SK-N-SH treated with all-trans-retinoic acid at 6 μM for 48 hours (cell line): ENCODE measurements around the gene MAP4K4.

ENCODE experiments used
- ATAC-seq: fragments of 200-7000 bp; cut with Tn5 transposase; 3 replicates; pipeline ENCODE4 v1.9.1; 2020; ENCODE audit warnings: mild to moderate bottlenecking, moderate library complexity
- BACH2 ChIP-seq: fragments of 250-450 bp; sonication (Bioruptor Pico); IDR thresholded peaks from 2 replicates; pipeline ENCODE4 v1.9.0; 2021; ENCODE audit warnings: mild to moderate bottlenecking, borderline replicate concordance
- CSDC2 ChIP-seq: fragments of 250-450 bp; sonication (Bioruptor Pico); IDR thresholded peaks from 2 replicates; pipeline ENCODE4 v1.5.0; 2020; ENCODE audit warnings: mild to moderate bottlenecking, moderate library complexity
- ESRRG ChIP-seq: fragments of 250-450 bp; sonication (Bioruptor Pico); IDR thresholded peaks from 2 replicates; pipeline ENCODE4 v1.6.1; 2021; ENCODE audit warnings: mild to moderate bottlenecking
- GLIS3 ChIP-seq: fragments of 250-450 bp; sonication (Bioruptor Pico); IDR thresholded peaks from 2 replicates; pipeline ENCODE4 v1.5.0; 2020; ENCODE audit warnings: mild to moderate bottlenecking, moderate library complexity
- ISL1 ChIP-seq: fragments of 250-450 bp; sonication (Bioruptor Pico); IDR thresholded peaks from 2 replicates; pipeline ENCODE4 v2.1.2; 2022; ENCODE audit warnings: mild to moderate bottlenecking, moderate library complexity
- OSR1 ChIP-seq: fragments of 250-450 bp; sonication (Bioruptor Pico); IDR thresholded peaks from 2 replicates; pipeline ENCODE4 v1.8.0; 2022; ENCODE audit warnings: moderate library complexity, mild to moderate bottlenecking, inconsistent platforms
- RARB ChIP-seq: fragments of 250-450 bp; sonication (Bioruptor Pico); IDR thresholded peaks from 2 replicates; pipeline ENCODE4 v1.8.0; 2021; ENCODE audit warnings: mild to moderate bottlenecking, moderate library complexity
- SNAI2 ChIP-seq: fragments of 250-450 bp; sonication (Bioruptor Pico); IDR thresholded peaks from 2 replicates; pipeline ENCODE4 v1.5.0; 2020; ENCODE audit warnings: mild to moderate bottlenecking, moderate library complexity
- TOX ChIP-seq: fragments of 250-450 bp; sonication (Bioruptor Pico); IDR thresholded peaks from 2 replicates; pipeline ENCODE4 v1.8.0; 2021; ENCODE audit warnings: mild to moderate bottlenecking, moderate library complexity, borderline replicate concordance
- ZC3H10 ChIP-seq: fragments of 250-450 bp; sonication (Bioruptor Pico); IDR thresholded peaks from 2 replicates; pipeline ENCODE4 v1.5.1; 2021; ENCODE audit warnings: mild to moderate bottlenecking, moderate library complexity
- ZFP30 ChIP-seq: fragments of 450-650 bp; formaldehyde crosslinking; IDR thresholded peaks from 2 replicates; pipeline ENCODE4 v1.5.0; 2022; ENCODE audit warnings: mild to moderate bottlenecking, moderate library complexity
- ZNF565 ChIP-seq: fragments of 450-650 bp; formaldehyde crosslinking; conservative IDR thresholded peaks from 2 replicates; pipeline ENCODE4 v1.5.0; 2020; ENCODE audit warnings: low read depth, mild to moderate bottlenecking, moderate library complexity
- ZNF8 ChIP-seq: fragments of 450-650 bp; formaldehyde crosslinking; IDR thresholded peaks from 2 replicates; pipeline ENCODE4 v1.5.0; 2020; ENCODE audit warnings: mild to moderate bottlenecking, moderate library complexity
- TF ChIP-seq, protein P1 (sequence below): fragments of 250-450 bp; sonication (Bioruptor Pico); IDR thresholded peaks from 2 replicates; pipeline ENCODE4 v1.8.0; 2020; ENCODE audit warnings: mild to moderate bottlenecking, moderate library complexity, borderline replicate concordance
- TF ChIP-seq, protein P2 (sequence below): fragments of 250-450 bp; sonication (Bioruptor Pico); IDR thresholded peaks from 2 replicates; pipeline ENCODE4 v1.8.0; 2021; ENCODE audit warnings: low read depth, mild to moderate bottlenecking, moderate library complexity, borderline replicate concordance
- TF ChIP-seq, protein P3 (sequence below): fragments of 250-450 bp; sonication (Bioruptor Pico); IDR thresholded peaks from 2 replicates; pipeline ENCODE4 v1.5.0; 2020; ENCODE audit warnings: mild to moderate bottlenecking, moderate library complexity
- TF ChIP-seq, protein P4 (sequence below): fragments of 250-450 bp; sonication (Bioruptor Pico); IDR thresholded peaks from 2 replicates; pipeline ENCODE4 v1.5.1; 2021; ENCODE audit warnings: mild to moderate bottlenecking, moderate library complexity

MAP4K4 gene

DNA sequence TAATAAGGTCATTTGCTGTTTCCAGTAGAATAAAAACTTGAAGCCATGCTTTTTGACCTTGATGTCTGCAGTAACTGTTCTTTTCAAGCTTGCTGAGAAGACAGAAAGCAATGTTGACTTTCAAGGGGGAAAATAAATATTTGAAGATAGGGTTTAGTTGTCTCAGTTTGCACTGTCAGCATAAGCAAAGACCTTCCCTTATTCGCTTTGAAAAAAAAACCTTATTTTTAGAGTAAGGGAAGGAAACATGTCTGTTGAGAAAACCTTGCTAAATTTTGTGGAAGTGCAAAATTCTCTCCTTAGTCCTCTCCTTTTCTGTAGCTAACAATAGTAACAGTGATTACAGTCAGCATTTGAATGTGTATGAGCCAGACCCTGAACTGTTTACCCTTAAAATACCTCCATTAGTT, 43.1 kb downstream of the MAP4K4 start:
- no peak for ATAC-seq
- TF ChIP-seq ZFP30 (no peak), ISL1 (CRISPR knock-in tag) (no peak), CSDC2 (CRISPR knock-in tag) (no peak), ESRRG (no peak), OSR1 (no peak), ZNF8 (CRISPR knock-in tag) (no peak), GLIS3 (no peak), TOX (CRISPR knock-in tag) (no peak), SNAI2 (CRISPR knock-in tag) (no peak), ZC3H10 (CRISPR knock-in tag) (no peak), BACH2 (CRISPR knock-in tag) (no peak), RARB (CRISPR knock-in tag) (no peak)
- TF ChIP-seq, protein P1, sequence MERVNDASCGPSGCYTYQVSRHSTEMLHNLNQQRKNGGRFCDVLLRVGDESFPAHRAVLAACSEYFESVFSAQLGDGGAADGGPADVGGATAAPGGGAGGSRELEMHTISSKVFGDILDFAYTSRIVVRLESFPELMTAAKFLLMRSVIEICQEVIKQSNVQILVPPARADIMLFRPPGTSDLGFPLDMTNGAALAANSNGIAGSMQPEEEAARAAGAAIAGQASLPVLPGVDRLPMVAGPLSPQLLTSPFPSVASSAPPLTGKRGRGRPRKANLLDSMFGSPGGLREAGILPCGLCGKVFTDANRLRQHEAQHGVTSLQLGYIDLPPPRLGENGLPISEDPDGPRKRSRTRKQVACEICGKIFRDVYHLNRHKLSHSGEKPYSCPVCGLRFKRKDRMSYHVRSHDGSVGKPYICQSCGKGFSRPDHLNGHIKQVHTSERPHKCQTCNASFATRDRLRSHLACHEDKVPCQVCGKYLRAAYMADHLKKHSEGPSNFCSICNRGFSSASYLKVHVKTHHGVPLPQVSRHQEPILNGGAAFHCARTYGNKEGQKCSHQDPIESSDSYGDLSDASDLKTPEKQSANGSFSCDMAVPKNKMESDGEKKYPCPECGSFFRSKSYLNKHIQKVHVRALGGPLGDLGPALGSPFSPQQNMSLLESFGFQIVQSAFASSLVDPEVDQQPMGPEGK (CRISPR knock-in tag), result no peak
- TF ChIP-seq, protein P2, sequence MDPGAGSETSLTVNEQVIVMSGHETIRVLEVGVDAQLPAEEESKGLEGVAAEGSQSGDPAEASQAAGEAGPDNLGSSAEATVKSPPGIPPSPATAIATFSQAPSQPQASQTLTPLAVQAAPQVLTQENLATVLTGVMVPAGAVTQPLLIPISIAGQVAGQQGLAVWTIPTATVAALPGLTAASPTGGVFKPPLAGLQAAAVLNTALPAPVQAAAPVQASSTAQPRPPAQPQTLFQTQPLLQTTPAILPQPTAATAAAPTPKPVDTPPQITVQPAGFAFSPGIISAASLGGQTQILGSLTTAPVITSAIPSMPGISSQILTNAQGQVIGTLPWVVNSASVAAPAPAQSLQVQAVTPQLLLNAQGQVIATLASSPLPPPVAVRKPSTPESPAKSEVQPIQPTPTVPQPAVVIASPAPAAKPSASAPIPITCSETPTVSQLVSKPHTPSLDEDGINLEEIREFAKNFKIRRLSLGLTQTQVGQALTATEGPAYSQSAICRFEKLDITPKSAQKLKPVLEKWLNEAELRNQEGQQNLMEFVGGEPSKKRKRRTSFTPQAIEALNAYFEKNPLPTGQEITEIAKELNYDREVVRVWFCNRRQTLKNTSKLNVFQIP (CRISPR knock-in tag), result no peak
- TF ChIP-seq, protein P3, sequence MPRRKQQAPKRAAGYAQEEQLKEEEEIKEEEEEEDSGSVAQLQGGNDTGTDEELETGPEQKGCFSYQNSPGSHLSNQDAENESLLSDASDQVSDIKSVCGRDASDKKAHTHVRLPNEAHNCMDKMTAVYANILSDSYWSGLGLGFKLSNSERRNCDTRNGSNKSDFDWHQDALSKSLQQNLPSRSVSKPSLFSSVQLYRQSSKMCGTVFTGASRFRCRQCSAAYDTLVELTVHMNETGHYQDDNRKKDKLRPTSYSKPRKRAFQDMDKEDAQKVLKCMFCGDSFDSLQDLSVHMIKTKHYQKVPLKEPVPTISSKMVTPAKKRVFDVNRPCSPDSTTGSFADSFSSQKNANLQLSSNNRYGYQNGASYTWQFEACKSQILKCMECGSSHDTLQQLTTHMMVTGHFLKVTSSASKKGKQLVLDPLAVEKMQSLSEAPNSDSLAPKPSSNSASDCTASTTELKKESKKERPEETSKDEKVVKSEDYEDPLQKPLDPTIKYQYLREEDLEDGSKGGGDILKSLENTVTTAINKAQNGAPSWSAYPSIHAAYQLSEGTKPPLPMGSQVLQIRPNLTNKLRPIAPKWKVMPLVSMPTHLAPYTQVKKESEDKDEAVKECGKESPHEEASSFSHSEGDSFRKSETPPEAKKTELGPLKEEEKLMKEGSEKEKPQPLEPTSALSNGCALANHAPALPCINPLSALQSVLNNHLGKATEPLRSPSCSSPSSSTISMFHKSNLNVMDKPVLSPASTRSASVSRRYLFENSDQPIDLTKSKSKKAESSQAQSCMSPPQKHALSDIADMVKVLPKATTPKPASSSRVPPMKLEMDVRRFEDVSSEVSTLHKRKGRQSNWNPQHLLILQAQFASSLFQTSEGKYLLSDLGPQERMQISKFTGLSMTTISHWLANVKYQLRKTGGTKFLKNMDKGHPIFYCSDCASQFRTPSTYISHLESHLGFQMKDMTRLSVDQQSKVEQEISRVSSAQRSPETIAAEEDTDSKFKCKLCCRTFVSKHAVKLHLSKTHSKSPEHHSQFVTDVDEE, result no peak
- TF ChIP-seq, protein P4, sequence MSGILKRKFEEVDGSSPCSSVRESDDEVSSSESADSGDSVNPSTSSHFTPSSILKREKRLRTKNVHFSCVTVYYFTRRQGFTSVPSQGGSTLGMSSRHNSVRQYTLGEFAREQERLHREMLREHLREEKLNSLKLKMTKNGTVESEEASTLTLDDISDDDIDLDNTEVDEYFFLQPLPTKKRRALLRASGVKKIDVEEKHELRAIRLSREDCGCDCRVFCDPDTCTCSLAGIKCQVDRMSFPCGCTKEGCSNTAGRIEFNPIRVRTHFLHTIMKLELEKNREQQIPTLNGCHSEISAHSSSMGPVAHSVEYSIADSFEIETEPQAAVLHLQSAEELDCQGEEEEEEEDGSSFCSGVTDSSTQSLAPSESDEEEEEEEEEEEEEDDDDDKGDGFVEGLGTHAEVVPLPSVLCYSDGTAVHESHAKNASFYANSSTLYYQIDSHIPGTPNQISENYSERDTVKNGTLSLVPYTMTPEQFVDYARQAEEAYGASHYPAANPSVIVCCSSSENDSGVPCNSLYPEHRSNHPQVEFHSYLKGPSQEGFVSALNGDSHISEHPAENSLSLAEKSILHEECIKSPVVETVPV, result no peak

DNA sequence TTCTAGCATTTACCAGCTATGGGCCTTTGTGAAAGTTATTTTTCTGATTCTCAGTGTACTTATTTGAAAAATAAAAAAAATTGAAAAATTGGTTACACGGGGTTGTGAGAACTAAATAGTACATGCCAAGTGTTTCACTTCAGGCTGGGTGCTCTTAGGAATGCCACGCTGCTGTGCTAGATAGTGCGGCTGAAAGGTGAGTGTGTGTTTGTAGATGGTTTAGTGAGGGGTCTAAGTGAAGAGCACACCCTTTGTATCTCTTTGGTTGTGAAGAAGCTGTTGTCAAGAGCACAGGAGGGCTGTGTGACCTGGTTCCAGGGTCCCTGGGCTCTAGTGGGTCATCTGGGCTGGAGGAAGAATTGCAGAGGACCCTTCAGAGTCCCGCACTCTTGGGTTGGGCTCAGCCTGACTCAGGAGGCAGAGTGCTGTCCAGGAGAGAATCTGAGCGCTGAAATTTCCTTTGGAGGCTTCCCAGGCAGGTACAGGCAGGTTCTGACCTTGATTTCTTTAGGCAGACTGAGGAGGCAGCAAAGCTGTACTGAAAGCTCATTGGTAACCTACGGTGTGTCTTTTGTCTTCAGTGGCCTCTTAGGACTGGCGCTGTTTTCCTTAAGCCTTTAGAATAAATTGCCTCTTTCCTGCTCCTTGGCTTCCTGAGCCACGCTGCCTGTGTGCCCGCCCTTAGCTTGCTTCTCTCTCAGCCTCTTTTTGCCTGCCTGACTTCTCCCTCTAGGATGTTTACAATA, 44.4 kb downstream of the MAP4K4 start:
- TF ChIP-seq, protein P3, result no peak
- TF ChIP-seq RARB (CRISPR knock-in tag), result no peak
- TF ChIP-seq ZNF8 (CRISPR knock-in tag), result no peak
- TF ChIP-seq GLIS3, result no peak
- ATAC-seq, result peak; percentile 31

DNA sequence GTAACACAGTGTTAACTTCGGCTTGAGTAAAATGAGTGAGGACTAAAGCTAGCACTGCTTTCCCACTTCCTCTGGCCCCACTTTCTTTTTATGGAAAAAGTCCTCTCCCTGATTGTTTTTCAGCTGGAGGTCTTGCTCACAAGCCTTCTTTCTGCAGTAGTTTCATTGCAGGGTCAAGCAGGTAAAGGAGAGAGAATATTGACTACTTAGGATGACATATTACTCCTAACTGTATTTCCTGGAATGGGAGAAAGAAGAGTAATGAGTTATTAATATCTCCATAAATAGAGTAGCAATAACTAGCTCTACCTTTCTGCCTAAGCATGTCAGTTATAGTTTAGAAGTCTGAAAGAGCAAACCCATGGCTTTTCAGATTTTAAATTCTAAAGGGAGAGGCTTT, 45.0 kb downstream of the MAP4K4 start:
- ATAC-seq, result no peak
- no peak for TF ChIP-seq ESRRG
- TF ChIP-seq, protein P2 (CRISPR knock-in tag), result no peak
- TF ChIP-seq ZNF565 (CRISPR knock-in tag), result no peak
- no peak for TF ChIP-seq ZNF8 (CRISPR knock-in tag)
- no peak for TF ChIP-seq RARB (CRISPR knock-in tag)
